ENCODE data around the gene ELANE.
"Not testable (repeated sequence)": the region's sequence is repeated elsewhere in the genome, so short reads cannot be mapped to it uniquely, and the experiment has no call there.

ELANE gene

GRCh38 chr19:876089-876488 lies 24.0 kb downstream of the ELANE start:
- TF ChIP-seq, protein P1, sequence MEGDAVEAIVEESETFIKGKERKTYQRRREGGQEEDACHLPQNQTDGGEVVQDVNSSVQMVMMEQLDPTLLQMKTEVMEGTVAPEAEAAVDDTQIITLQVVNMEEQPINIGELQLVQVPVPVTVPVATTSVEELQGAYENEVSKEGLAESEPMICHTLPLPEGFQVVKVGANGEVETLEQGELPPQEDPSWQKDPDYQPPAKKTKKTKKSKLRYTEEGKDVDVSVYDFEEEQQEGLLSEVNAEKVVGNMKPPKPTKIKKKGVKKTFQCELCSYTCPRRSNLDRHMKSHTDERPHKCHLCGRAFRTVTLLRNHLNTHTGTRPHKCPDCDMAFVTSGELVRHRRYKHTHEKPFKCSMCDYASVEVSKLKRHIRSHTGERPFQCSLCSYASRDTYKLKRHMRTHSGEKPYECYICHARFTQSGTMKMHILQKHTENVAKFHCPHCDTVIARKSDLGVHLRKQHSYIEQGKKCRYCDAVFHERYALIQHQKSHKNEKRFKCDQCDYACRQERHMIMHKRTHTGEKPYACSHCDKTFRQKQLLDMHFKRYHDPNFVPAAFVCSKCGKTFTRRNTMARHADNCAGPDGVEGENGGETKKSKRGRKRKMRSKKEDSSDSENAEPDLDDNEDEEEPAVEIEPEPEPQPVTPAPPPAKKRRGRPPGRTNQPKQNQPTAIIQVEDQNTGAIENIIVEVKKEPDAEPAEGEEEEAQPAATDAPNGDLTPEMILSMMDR (IDR thresholded peaks at IDR 0.05; ENCODE audit: low read depth, low read length), result no peak
- no peak for TF ChIP-seq MYC (IDR thresholded peaks at IDR 0.05; ENCODE audit: low read depth, low read length)
- no peak for TF ChIP-seq POLR2A (IDR thresholded peaks at IDR 0.05; ENCODE audit: extremely low read depth, insufficient read length)
- TF ChIP-seq MAX (IDR thresholded peaks at IDR 0.05; ENCODE audit: low read depth, low read length), result no peak
- DNase-seq (ENCODE audit: low read depth), result no peak
- H3K4me3 ChIP-seq (ENCODE audit: low read depth, low read length), result no peak overlapping the region

- no peak for DNase-seq (ENCODE audit: low read depth)
- H3K4me3 ChIP-seq (ENCODE audit: low read depth, low read length), result no peak overlapping the region
- no peak for TF ChIP-seq POLR2A (IDR thresholded peaks at IDR 0.05; ENCODE audit: extremely low read depth, insufficient read length)
These were observed 24.7 kb downstream of the ELANE start for GRCh38 chr19:876780-877314.

GRCh38 chr19:877992-878660 lies 26.0 kb downstream of the ELANE start:
- H3K4me3 ChIP-seq (ENCODE audit: low read depth, low read length); DNase-seq (ENCODE audit: low read depth): not testable (repeated sequence)

GRCh38 chr19:878751-879561 lies 26.9 kb downstream of the ELANE start:
- not testable (repeated sequence) for DNase-seq (ENCODE audit: low read depth); H3K4me3 ChIP-seq (ENCODE audit: low read depth, low read length)

GRCh38 chr19:879711-880438 lies 27.8 kb downstream of the ELANE start:
- no peak overlapping the region for H3K4me3 ChIP-seq (ENCODE audit: low read depth, low read length)
- DNase-seq (ENCODE audit: low read depth), result no peak
- no peak for TF ChIP-seq MYC (IDR thresholded peaks at IDR 0.05; ENCODE audit: low read depth, low read length)
- no peak for TF ChIP-seq POLR2A (IDR thresholded peaks at IDR 0.05; ENCODE audit: extremely low read depth, insufficient read length)
- no peak for TF ChIP-seq MAX (IDR thresholded peaks at IDR 0.05; ENCODE audit: low read depth, low read length)
- TF ChIP-seq, protein P1 (IDR thresholded peaks at IDR 0.05; ENCODE audit: low read depth, low read length), result no peak

DNA sequence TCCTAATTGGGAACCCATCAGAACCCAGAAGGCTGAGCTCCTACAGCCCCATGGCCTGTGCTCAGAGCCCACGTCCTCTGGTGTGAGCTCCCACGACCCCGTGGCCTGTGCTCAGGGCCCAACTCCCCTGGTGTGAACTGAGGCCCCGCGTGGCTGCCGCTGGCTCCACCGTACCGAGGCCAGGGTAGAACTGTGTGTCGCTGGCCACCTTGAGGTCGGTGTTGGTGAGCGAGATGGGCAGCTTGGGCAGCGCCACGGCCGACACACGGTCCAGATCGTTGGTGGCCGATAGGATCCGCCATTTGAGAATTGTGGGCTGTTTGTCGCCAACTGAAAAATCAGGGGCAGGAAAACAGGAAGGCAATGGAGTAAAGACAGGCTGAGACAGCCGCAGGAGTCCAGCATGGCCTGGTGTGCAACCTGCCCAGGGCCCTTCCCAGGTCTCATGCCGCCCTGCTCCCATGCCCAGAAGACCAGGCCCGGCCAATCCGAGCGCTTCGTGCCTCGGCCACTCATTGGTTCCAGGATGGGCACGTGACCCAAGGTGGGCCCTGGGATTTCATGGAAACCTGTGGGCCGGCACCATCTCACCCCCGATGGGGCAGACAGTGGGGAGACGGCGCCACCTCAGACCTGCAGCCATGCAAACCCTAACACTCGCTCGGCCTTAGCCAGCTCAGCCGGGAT lies 29.4 kb downstream of the ELANE start:
- TF ChIP-seq MAX (IDR thresholded peaks at IDR 0.05; ENCODE audit: low read depth, low read length) (no peak), POLR2A (IDR thresholded peaks at IDR 0.05; ENCODE audit: extremely low read depth, insufficient read length) (no peak), MYC (IDR thresholded peaks at IDR 0.05; ENCODE audit: low read depth, low read length) (no peak)
- TF ChIP-seq, protein P1 (IDR thresholded peaks at IDR 0.05; ENCODE audit: low read depth, low read length), result no peak
- no peak for DNase-seq (ENCODE audit: low read depth)
- no peak overlapping the region for H3K4me3 ChIP-seq (ENCODE audit: low read depth, low read length)

DNA sequence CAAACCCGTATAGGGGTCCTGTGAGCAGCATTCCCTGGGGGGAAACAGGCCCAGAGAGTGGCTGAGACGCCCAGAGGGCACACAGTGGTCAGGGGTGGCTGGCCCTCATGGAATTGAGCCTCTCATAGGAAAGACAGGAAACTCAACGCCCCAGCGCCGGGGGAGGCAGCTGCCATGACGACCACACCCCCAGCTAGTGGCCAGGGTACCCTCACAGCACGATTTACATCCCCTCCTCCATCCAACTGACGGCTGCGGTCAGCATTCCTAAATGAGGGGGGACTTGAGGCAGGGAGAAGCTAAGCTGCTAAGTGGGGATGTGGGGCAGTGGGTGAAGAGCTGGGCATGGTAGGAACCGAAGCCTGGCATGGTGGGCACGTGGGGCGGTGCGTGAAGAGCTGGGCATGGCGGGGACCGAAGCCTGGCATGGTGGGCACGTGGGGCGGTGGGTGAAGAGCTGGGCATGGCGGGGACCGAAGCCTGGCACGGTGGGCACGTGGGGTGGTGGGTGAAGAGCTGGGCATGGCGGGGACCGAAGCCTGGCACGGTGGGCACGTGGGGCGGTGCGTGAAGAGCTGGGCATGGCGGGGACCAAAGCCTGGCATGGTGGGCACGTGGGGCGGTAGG lies 30.9 kb downstream of the ELANE start:
- DNase-seq (ENCODE audit: low read depth), result no peak
- TF ChIP-seq, protein P1 (IDR thresholded peaks at IDR 0.05; ENCODE audit: low read depth, low read length), result no peak
- TF ChIP-seq MAX (IDR thresholded peaks at IDR 0.05; ENCODE audit: low read depth, low read length) (no peak), MYC (IDR thresholded peaks at IDR 0.05; ENCODE audit: low read depth, low read length) (no peak), POLR2A (IDR thresholded peaks at IDR 0.05; ENCODE audit: extremely low read depth, insufficient read length) (no peak)
- H3K4me3 ChIP-seq (ENCODE audit: low read depth, low read length), result no peak overlapping the region

Measured in NB4 (cell line).